Panc1 (cell line): ENCODE measurements around the gene NOS1AP.

Source experiments
- POLR2AphosphoS5 ChIP-seq: IDR thresholded peaks from 2 replicates; pipeline ENCODE4 v1.6.1; 2012; ENCODE audit warnings: mild to moderate bottlenecking, low read depth, low read length, moderate library complexity
- SIN3A ChIP-seq: IDR thresholded peaks from 2 replicates; pipeline ENCODE4 v1.6.1; 2012; ENCODE audit warnings: low read depth, mild to moderate bottlenecking, low read length, moderate library complexity, borderline replicate concordance; ENCODE audit not compliant: insufficient read depth
- TCF7L2 ChIP-seq: IDR thresholded peaks from 2 replicates; pipeline ENCODE4 v1.6.1; 2011; ENCODE audit warnings: mild to moderate bottlenecking, low read depth, low read length, inconsistent platforms
- TF ChIP-seq, protein P1 (sequence below): fragments of 450-650 bp; IDR thresholded peaks from 2 replicates; pipeline ENCODE4 v1.5.1; 2017; ENCODE audit warnings: mild to moderate bottlenecking

- TF ChIP-seq, protein P1, sequence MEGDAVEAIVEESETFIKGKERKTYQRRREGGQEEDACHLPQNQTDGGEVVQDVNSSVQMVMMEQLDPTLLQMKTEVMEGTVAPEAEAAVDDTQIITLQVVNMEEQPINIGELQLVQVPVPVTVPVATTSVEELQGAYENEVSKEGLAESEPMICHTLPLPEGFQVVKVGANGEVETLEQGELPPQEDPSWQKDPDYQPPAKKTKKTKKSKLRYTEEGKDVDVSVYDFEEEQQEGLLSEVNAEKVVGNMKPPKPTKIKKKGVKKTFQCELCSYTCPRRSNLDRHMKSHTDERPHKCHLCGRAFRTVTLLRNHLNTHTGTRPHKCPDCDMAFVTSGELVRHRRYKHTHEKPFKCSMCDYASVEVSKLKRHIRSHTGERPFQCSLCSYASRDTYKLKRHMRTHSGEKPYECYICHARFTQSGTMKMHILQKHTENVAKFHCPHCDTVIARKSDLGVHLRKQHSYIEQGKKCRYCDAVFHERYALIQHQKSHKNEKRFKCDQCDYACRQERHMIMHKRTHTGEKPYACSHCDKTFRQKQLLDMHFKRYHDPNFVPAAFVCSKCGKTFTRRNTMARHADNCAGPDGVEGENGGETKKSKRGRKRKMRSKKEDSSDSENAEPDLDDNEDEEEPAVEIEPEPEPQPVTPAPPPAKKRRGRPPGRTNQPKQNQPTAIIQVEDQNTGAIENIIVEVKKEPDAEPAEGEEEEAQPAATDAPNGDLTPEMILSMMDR = no peak
- no peak for TF ChIP-seq POLR2AphosphoS5
- no peak for TF ChIP-seq SIN3A
- no peak for TF ChIP-seq TCF7L2
Measured at GRCh38 chr1:162138112-162138511, 68.6 kb downstream of the NOS1AP start.
